ENCODE measurements around the gene NAPEPLD. TPM values are rescaled to one million over a fixed set of nuclear protein-coding genes. Genes with fewer than 3 reads are reported as not detected.

The NAPEPLD gene
- total RNA-seq, 4 donors from 2014 or later, result 10.2 to 22.8 (median 15.4) TPM

DNA sequence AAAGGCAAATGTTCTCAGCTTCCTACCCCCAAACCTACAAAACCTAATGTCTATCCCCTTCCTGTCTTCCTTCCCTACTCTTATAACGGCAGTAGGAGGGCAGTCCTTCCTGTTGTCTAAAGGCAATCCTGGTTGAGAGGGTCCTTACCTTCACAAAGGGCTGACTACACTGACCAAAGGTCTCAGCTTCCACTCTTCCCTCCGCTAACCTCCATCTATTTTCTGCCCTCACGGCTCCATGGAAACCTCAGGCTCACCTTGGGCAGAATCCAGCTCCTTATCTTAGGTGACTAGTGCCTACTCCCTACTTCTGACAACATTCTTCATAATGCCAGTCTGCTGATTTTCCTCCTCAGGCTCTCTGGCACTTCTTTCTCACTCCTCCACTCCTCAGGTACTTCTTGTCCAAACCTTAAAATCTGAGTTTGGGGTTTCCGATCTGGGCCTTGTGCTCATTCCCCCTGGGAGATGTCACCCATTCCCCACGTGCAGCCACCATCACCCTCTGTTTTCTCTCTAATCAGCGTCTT, 74.8 kb downstream of the NAPEPLD start:
- Histone ChIP-seq H3K9me3 (no peaks in the 10 kb centered on the region), H3K27me3 (no peaks in the 10 kb centered on the region), H3K36me3 (no peaks in the 10 kb centered on the region), H3K4me1 (peaks cover 0 to 35% (median 10%) of the 10 kb centered on the region in 4 donors), H3K4me3 (peak overlapping the region; percentile 61 to 85 (median 70)), H3K27ac (peak overlapping the region; percentile 73 to 96 (median 91))
- peak in 1 of 2 donors; percentile 6 for DNase-seq (ENCODE audit: low spot score in 2 of 2)
- WGBS, 2 donors, result 11 to 15% methylated on average over 6 of the region's 6 CpGs
- TF ChIP-seq, protein P1, sequence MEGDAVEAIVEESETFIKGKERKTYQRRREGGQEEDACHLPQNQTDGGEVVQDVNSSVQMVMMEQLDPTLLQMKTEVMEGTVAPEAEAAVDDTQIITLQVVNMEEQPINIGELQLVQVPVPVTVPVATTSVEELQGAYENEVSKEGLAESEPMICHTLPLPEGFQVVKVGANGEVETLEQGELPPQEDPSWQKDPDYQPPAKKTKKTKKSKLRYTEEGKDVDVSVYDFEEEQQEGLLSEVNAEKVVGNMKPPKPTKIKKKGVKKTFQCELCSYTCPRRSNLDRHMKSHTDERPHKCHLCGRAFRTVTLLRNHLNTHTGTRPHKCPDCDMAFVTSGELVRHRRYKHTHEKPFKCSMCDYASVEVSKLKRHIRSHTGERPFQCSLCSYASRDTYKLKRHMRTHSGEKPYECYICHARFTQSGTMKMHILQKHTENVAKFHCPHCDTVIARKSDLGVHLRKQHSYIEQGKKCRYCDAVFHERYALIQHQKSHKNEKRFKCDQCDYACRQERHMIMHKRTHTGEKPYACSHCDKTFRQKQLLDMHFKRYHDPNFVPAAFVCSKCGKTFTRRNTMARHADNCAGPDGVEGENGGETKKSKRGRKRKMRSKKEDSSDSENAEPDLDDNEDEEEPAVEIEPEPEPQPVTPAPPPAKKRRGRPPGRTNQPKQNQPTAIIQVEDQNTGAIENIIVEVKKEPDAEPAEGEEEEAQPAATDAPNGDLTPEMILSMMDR (IDR thresholded peaks at IDR 0.05), result no peak
- TF ChIP-seq EP300 (IDR thresholded peaks at IDR 0.05), result no peak
- TF ChIP-seq POLR2A (IDR thresholded peaks at IDR 0.05), result no peak

DNA sequence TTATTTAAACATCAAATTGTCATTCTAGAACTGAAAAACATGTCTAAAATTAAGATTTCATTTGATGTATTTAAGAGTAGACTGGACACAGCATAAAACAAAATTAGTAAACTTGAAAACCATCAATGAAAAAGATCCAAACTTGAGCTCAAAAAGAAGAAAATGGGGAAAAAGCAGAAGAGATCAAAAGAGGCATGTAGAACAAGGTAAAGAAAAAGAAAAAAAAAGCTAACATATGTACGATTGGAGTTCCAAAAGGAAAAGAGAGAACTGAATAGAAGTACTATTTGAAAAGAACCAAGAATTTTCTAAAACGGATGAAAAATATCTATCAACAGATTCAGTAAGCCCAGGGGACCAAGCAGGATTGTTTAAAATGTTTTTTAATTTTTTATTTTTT, 77.9 kb downstream of the NAPEPLD start:
- Histone ChIP-seq H3K4me3 (no peak overlapping the region), H3K36me3 (no peaks in the 10 kb centered on the region), H3K9me3 (no peaks in the 10 kb centered on the region), H3K27ac (no peak overlapping the region), H3K4me1 (peaks cover 0 to 12% (median 3%) of the 10 kb centered on the region in 4 donors), H3K27me3 (no peaks in the 10 kb centered on the region)
- DNase-seq (ENCODE audit: low spot score in 2 of 2), result no peak
- TF ChIP-seq POLR2A (IDR thresholded peaks at IDR 0.05) (no peak), EP300 (IDR thresholded peaks at IDR 0.05) (no peak)
- TF ChIP-seq, protein P1 (IDR thresholded peaks at IDR 0.05), result no peak
- 81 to 84% methylated on average over 2 of the region's 2 CpGs for WGBS, 2 donors

DNA sequence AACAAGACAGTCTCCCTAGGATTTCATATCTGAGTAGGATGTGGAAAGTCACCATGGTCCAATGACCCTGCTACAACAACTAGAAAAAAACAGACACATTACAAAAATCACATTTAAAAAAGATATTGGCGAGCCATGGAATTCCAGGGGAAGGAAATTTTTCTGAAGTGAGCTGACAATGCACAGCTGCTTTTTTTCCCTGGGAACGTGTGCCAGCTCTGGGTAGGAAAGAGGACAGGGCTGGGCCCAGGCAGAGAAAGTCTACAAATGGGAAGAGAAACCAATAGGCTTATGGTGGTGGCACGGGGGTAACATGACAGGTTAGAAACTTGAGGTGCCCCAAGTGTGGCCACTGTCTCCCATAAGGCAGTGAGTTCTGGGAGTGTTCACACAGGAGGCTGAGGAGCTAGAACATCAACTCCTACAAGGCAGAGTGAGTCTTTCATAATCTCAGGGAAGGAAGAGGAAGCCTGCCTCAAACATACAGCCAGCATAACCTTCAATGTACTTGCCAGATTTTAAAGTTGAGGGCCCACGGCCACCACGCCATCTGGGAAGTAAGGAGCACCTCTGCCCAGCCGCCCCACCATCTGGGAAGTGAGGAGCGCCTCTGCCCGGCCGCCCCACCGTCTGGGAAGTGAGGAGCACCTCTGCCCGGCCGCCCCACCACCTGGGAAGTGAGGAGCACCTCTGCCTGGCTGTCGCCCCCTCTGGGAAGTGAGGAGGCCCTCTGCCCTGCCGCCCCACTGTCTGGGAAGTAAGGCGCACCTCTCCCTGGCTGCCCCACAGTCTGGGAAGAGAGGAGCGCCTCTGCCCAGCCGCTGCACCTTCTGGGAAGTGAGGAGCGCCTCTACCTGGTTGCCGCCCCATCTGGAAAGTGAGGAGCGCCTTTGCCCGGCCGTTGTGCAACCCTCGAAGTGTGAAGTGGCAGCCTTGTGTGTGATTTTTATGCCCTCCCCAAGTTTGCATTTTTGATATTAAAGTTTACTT, 80.2 kb downstream of the NAPEPLD start:
- WGBS, 2 donors, result 87 to 93% methylated on average over 17 to 23 of the region's 23 CpGs
- H3K36me3 ChIP-seq, result no peaks in the 10 kb centered on the region
- no peak overlapping the region for H3K4me3 ChIP-seq
- no peaks in the 10 kb centered on the region for H3K27me3 ChIP-seq
- H3K27ac ChIP-seq, result no peak overlapping the region
- peaks cover 0 to 2% (median under 1%) of the 10 kb centered on the region in 4 donors for H3K4me1 ChIP-seq
- no peaks in the 10 kb centered on the region for H3K9me3 ChIP-seq
- TF ChIP-seq, protein P1 (IDR thresholded peaks at IDR 0.05), result no peak
- TF ChIP-seq EP300 (IDR thresholded peaks at IDR 0.05) (no peak), POLR2A (IDR thresholded peaks at IDR 0.05) (no peak)
- DNase-seq (ENCODE audit: low spot score in 2 of 2), result no peak

DNA sequence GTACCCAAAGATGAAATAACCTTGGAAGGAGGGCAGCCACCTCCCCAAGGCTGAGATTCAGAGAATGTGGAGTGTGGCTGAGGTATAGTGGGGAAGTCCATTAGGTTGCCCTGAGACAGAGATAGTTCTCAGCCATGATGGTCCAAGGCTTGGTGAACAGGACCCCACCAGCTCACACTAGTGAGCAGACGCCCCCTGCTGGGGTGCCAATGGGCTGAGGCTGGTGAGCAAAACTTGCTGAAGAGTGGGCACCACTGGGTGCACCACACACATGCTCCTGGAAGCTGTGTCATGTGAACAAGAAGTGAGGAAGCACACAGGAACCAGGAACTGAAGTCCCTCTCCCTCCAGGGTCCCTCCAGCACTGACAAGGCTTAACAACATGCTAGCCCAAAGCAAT, 83.2 kb downstream of the NAPEPLD start:
- 20 to 22% methylated on average over 1 of the region's 1 CpG for WGBS, 2 donors
- TF ChIP-seq EP300 (IDR thresholded peaks at IDR 0.05), result no peak
- TF ChIP-seq, protein P1 (IDR thresholded peaks at IDR 0.05), result peak in 4 of 5 experiments; percentile 12 to 21 (median 14)
- H3K27me3 ChIP-seq, result no peaks in the 10 kb centered on the region
- no peaks in the 10 kb centered on the region for H3K9me3 ChIP-seq
- H3K27ac ChIP-seq, result no peak overlapping the region
- no peaks in the 10 kb centered on the region for H3K36me3 ChIP-seq
- no peaks in the 10 kb centered on the region for H3K4me1 ChIP-seq
- DNase-seq (ENCODE audit: low spot score in 2 of 2), result no peak
- H3K4me3 ChIP-seq, result no peak overlapping the region

DNA sequence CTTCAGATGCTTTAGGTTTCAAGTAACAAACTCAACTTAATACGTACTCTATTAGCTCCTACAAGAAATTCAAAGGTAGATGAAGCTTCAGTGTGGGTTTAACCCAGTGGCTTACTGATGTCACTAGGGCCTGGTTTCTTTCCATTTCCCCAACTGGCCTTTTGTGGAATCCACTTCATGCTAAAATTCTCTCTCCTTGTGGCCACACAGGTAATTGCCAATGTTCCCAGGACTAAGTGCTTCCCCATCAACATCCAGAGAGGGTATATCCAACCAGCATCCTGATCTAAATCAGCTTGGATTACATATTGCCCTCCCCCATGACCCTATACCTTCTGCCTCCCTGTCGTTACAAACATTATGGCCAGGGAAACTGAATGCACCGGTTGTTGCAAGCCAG, 85.0 kb downstream of the NAPEPLD start:
- Histone ChIP-seq H3K4me3 (no peak overlapping the region), H3K36me3 (no peaks in the 10 kb centered on the region), H3K27me3 (no peaks in the 10 kb centered on the region), H3K4me1 (peaks cover 0 to 5% (median 0%) of the 10 kb centered on the region in 4 donors), H3K9me3 (no peaks in the 10 kb centered on the region), H3K27ac (no peak overlapping the region)
- DNase-seq (ENCODE audit: low spot score in 2 of 2), result no peak
- 84 to 87% methylated on average over 3 of the region's 3 CpGs for WGBS, 2 donors
- TF ChIP-seq EP300 (IDR thresholded peaks at IDR 0.05), result no peak
- TF ChIP-seq POLR2A (IDR thresholded peaks at IDR 0.05), result no peak
- TF ChIP-seq, protein P1 (IDR thresholded peaks at IDR 0.05), result no peak

Data from tibial nerve (tissue), 4 donors.